HEK293T (cell line): Measurements from ENCODE around the gene DNPEP.

Experiments used
- CTCF ChIA-PET: fragments of 350-600 bp; formaldehyde crosslinking; extraction: SDS; loops from one replicate; lab custom pipeline; 2021; ENCODE audit warnings: antibody characterized with exemption, inconsistent platforms; lab: Yijun Ruan, JAX
- POLR2A ChIA-PET: fragments of 350-600 bp; formaldehyde crosslinking; extraction: SDS; loops from one replicate; lab custom pipeline; 2020; ENCODE audit warnings: antibody characterized with exemption, inconsistent platforms; lab: Yijun Ruan, JAX
- DNase-seq: peaks from one replicate; pipeline ENCODE4 v3.0.0; 2012; ENCODE audit warnings: mixed read lengths; ENCODE audit errors: extremely low spot score
- ARNT ChIP-seq: fragments of 450-650 bp; IDR thresholded peaks from 2 replicates; pipeline ENCODE4 v1.6.1; 2017; ENCODE audit warnings: mild to moderate bottlenecking
- BHLHE40 ChIP-seq: fragments of 450-650 bp; IDR thresholded peaks from 2 replicates; pipeline ENCODE4 v1.6.1; 2016; ENCODE audit warnings: mild to moderate bottlenecking, moderate library complexity, borderline replicate concordance
- CTBP1 ChIP-seq: fragments of 450-650 bp; IDR thresholded peaks from 2 replicates; pipeline ENCODE4 v1.6.1; 2016; ENCODE audit warnings: borderline replicate concordance
- ELF4 ChIP-seq: fragments of 450-650 bp; IDR thresholded peaks from 2 replicates; pipeline ENCODE4 v1.6.1; 2017; ENCODE audit warnings: antibody characterized with exemption
- FOXA1 ChIP-seq: fragments of 450-650 bp; IDR thresholded peaks from 2 replicates; pipeline ENCODE4 v1.6.1; 2016; ENCODE audit warnings: mild to moderate bottlenecking
- FOXK2 ChIP-seq: fragments of 450-650 bp; IDR thresholded peaks from 2 replicates; pipeline ENCODE4 v1.6.1; 2016; ENCODE audit warnings: mild to moderate bottlenecking
- FOXM1 ChIP-seq: fragments of 450-650 bp; IDR thresholded peaks from 2 replicates; pipeline ENCODE4 v1.6.1; 2017; ENCODE audit warnings: mild to moderate bottlenecking, borderline replicate concordance
- HDGF ChIP-seq: fragments of 450-650 bp; IDR thresholded peaks from 2 replicates; pipeline ENCODE4 v1.6.1; 2017; ENCODE audit warnings: antibody characterized with exemption, borderline replicate concordance
- L3MBTL2 ChIP-seq: fragments of 450-650 bp; conservative IDR thresholded peaks from 2 replicates; pipeline ENCODE4 v1.6.1; 2016; ENCODE audit warnings: mild to moderate bottlenecking
- LEF1 ChIP-seq: fragments of 450-650 bp; IDR thresholded peaks from 2 replicates; pipeline ENCODE4 v1.6.1; 2017; ENCODE audit warnings: mild to moderate bottlenecking, borderline replicate concordance
- NFRKB ChIP-seq: fragments of 450-650 bp; IDR thresholded peaks from 2 replicates; pipeline ENCODE4 v1.6.1; 2016; ENCODE audit warnings: mild to moderate bottlenecking, moderate library complexity
- SP1 ChIP-seq: fragments of 450-650 bp; IDR thresholded peaks from 2 replicates; pipeline ENCODE4 v1.6.1; 2017
- SUZ12 ChIP-seq: fragments of 450-650 bp; IDR thresholded peaks from 2 replicates; pipeline ENCODE4 v1.6.1; 2016; ENCODE audit warnings: mild to moderate bottlenecking
- TARDBP ChIP-seq: fragments of 450-650 bp; IDR thresholded peaks from 2 replicates; pipeline ENCODE4 v1.6.1; 2016
- ZNF384 ChIP-seq: fragments of 450-650 bp; IDR thresholded peaks from 2 replicates; pipeline ENCODE4 v1.6.1; 2016
- TF ChIP-seq, protein P1 (sequence below): fragments of 450-650 bp; IDR thresholded peaks from 2 replicates; pipeline ENCODE4 v1.6.1; 2016

The DNPEP gene

DNA sequence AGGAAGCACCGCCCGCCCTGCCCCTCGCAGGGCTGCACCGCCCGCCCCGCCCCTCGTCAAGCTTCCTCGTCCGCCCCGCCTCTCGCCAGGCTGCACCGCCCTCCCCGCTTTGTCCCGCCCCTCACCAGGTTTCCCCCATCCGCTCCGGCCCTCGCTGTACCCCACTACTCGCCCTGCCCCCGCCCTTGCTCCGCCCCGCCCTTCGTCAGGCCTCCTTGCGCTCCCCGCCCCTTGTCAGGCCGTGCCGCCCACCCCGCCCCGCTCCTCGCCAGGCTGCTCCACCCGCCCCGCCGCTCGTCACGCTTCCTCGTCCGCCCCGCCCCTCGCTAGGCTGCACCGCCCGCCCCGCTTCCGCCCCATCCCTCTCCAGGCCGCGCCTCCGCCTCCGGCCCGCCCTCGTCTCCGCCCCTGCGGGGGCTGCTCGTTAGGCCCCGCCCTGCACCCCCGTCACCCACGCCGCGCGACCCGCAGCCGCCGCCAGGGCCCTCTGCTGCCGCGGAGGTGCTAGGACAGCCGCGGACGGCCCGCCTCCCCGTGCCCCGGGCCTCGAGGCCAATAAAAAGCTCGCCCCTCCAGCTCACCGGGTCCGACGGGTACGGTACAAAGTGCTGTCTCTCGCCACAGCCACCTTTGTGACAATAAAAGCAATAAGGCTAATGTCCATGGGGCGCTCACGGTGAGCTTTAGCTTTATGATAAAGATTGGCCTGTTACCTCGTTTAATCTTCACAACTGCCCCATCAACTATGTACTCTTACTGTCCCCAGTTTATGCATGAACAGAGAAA, 602 bp upstream of the DNPEP start:
- peak; percentile 96 for DNase-seq
- POLR2A ChIA-PET: interaction anchor here (0.7 to 1.8 kb wide), 12 partner anchors 10 to 213 kb away, joined by 3 to 6 read pairs (median 3); partner anchors contain the start of genes CNPPD1, GLB1L and STK16
- TF ChIP-seq SUZ12 (no peak), ELF4 (no peak), SP1 (peak; percentile 64), CTBP1 (no peak), ARNT (no peak), BHLHE40 (no peak), NFRKB (no peak), LEF1 (no peak), TARDBP (peak; percentile 75), L3MBTL2 (peak; percentile 45; the same call in 1 of the 2 replicates), ZNF384 (no peak), HDGF (no peak), FOXA1 (no peak)
- TF ChIP-seq, protein P1, sequence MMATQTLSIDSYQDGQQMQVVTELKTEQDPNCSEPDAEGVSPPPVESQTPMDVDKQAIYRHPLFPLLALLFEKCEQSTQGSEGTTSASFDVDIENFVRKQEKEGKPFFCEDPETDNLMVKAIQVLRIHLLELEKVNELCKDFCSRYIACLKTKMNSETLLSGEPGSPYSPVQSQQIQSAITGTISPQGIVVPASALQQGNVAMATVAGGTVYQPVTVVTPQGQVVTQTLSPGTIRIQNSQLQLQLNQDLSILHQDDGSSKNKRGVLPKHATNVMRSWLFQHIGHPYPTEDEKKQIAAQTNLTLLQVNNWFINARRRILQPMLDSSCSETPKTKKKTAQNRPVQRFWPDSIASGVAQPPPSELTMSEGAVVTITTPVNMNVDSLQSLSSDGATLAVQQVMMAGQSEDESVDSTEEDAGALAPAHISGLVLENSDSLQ: no peak
- CTCF ChIA-PET: interaction anchor here (0.6 to 2.3 kb wide), 15 partner anchors 9 to 379 kb away, joined by 3 to 8 read pairs (median 3); no protein-coding TSS in a partner anchor

DNA sequence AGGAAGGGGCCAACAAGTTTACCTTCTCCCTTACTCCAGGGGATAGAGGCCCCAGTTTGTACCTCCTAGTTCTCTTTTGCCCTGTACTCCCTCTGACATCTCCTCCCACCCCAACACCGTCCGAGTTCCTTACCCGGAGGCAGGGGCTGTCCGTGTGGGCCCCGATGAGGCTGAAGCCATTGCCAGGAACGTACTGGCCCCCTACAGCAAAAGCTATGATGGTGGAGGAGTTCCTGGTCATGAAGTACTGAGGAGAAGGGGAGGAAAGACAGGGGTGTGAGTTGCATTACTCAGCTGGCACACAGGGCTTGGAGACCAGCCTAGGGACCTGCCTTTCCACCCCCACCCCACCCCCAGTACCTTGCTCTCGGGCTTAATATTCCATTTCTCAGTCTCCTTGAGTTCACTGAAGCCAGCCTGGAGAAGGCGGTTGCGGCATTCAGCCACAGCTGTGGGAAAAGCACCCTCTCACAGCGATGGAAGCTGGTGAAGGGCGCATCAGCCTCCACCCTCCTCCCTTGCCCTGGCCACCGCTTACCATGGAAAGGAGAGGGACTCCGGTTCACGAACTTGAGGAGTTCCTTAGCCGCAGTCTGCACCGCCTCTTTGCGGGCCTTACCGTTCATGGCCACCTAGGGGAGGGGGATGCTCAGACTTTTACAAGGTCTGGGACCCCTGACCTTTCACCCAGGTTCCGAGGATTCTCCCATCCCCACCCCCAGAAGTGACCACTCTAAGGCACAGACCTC, 1.0 kb downstream of the DNPEP start:
- TF ChIP-seq FOXM1: no peak
- TF ChIP-seq L3MBTL2: no peak
- no peak for TF ChIP-seq SUZ12
- TF ChIP-seq ARNT: no peak
- TF ChIP-seq ZNF384: no peak
- no peak for TF ChIP-seq TARDBP
- TF ChIP-seq FOXA1: no peak
- TF ChIP-seq SP1: no peak
- ChIA-PET CTCF (interaction anchor here (2.3 kb wide), 1 partner anchor 16 kb away, joined by 8 read pairs; no protein-coding TSS in a partner anchor), POLR2A (interaction anchor here (0.8 to 1.8 kb wide), 4 partner anchors 9 to 101 kb away, joined by 3 to 5 read pairs (median 4); no protein-coding TSS in a partner anchor)
- DNase-seq: no peak

- POLR2A ChIA-PET: no interaction called here
- DNase-seq: no peak
- CTCF ChIA-PET: no interaction called here
- TF ChIP-seq TARDBP: no peak
- no peak for TF ChIP-seq CTBP1
- TF ChIP-seq, protein P1: no peak
- TF ChIP-seq SP1: no peak
- TF ChIP-seq ARNT: no peak
- TF ChIP-seq HDGF: no peak
- TF ChIP-seq FOXK2: no peak
- no peak for TF ChIP-seq BHLHE40
Observed at GRCh38 chr2:219385958-219386520, 1.7 kb downstream of the DNPEP start.

DNA sequence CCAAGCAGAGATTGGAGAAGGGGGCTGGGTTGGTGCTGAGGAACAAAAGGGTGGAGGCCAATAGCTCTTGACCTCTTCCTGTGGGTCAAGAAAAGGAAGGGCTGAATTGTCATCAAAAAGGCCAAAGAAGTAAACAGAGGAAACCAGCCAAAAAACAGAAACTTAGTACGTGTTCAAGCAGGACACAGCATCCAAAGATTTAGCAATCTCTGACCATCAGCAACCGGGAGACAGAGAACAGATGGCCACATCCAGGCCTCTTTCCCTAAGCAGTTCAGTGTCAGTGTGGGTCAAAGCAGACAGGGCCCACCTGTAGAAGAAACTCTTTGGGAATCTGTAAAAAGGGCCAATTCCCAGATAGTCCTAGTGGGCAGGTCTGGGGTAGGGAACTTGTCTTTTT, 2.9 kb downstream of the DNPEP start:
- no peak for TF ChIP-seq CTBP1
- no peak for TF ChIP-seq FOXK2
- no peak for TF ChIP-seq BHLHE40
- no peak for TF ChIP-seq SUZ12
- no peak for TF ChIP-seq TARDBP
- TF ChIP-seq ZNF384: no peak
- no peak for TF ChIP-seq ARNT
- TF ChIP-seq L3MBTL2: no peak
- TF ChIP-seq, protein P1: no peak
- TF ChIP-seq HDGF: no peak
- TF ChIP-seq ELF4: no peak
- TF ChIP-seq LEF1: no peak
- no peak for TF ChIP-seq FOXA1
- TF ChIP-seq SP1: no peak
- no peak for TF ChIP-seq FOXM1
- TF ChIP-seq NFRKB: no peak
- ChIA-PET CTCF (no interaction called here), POLR2A (no interaction called here)
- no peak for DNase-seq

DNA sequence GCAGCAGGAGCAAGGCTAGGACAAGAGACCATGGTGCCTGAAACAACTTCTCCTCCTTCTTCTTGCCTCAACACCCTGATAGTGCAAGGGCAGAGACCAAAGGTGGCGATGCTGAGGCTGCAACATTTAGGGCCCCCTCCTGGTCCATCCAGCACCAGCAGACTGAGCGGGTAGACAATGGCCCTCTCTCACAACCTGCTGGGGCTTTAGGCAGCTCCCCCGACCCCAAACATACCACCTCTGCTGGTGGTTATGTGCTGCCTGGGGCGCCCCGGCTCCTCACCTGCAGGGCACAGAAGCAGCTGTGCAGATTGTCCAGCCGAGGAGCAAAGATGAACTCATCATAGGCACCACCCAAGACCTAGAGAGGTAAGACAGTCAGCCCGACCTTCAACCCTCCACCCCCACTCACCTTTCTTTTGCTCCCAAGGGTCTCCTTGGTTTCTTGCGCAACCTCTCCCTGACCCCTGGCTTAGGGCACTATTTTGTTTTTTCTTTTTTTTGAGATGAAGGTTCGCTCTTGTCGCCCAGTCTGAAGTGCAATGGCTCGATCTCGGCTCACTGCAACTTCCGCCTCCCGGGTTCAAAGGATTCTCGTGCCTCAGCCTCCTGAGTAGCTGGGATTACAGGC, 3.5 kb downstream of the DNPEP start:
- CTCF ChIA-PET: no interaction called here

More for the DNA sequence above, 3.5 kb downstream of the DNPEP start:
- no peak for DNase-seq
- TF ChIP-seq SP1 (no peak), ARNT (no peak), ZNF384 (no peak), LEF1 (no peak), SUZ12 (no peak)
- POLR2A ChIA-PET: no interaction called here
